Measurements from ENCODE around the gene SPEF2.

DNA sequence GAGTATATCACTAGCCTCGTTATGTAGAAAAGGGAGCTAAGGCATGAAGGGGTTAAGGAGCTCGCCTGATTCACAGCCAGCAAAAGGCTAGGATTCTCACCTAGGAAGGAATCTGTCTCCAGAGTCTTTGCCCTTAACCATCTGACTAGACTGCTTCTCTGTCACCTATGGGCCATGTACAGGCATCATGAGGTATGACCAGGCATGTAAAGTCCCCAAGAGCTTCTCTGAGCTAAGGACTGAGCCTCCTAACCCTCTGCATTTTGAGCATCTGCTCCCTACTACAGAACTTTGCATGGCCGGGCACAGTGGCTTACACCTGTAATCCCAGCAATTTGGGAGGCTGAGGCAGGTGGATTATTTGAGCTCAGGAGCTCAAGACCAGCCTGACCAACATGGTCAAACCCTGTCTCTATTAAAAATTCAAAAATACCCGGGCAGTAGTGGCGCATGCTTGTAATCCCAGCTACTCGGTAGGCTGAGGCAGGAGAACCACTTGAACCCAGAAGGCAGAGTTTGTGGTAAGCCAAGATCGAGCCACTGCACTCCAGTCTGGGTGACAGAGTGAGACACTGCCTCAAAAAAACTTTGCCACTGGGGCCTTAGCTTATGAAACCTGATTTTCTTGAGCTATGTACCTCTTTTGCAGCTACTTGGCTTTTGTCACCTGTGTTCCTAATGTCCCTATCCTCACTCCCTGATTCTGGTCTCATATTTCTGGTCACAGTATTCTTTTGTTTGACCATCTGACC, 205.9 kb downstream of the SPEF2 start:
- TF ChIP-seq, protein P1, sequence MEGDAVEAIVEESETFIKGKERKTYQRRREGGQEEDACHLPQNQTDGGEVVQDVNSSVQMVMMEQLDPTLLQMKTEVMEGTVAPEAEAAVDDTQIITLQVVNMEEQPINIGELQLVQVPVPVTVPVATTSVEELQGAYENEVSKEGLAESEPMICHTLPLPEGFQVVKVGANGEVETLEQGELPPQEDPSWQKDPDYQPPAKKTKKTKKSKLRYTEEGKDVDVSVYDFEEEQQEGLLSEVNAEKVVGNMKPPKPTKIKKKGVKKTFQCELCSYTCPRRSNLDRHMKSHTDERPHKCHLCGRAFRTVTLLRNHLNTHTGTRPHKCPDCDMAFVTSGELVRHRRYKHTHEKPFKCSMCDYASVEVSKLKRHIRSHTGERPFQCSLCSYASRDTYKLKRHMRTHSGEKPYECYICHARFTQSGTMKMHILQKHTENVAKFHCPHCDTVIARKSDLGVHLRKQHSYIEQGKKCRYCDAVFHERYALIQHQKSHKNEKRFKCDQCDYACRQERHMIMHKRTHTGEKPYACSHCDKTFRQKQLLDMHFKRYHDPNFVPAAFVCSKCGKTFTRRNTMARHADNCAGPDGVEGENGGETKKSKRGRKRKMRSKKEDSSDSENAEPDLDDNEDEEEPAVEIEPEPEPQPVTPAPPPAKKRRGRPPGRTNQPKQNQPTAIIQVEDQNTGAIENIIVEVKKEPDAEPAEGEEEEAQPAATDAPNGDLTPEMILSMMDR (IDR thresholded peaks at IDR 0.05): no peak
- TF ChIP-seq TCF7L2 (IDR thresholded peaks at IDR 0.05; ENCODE audit: low read depth, low read length) (no peak), POLR2AphosphoS5 (IDR thresholded peaks at IDR 0.05; ENCODE audit: low read depth, low read length) (no peak)
- TF ChIP-seq, protein P2, sequence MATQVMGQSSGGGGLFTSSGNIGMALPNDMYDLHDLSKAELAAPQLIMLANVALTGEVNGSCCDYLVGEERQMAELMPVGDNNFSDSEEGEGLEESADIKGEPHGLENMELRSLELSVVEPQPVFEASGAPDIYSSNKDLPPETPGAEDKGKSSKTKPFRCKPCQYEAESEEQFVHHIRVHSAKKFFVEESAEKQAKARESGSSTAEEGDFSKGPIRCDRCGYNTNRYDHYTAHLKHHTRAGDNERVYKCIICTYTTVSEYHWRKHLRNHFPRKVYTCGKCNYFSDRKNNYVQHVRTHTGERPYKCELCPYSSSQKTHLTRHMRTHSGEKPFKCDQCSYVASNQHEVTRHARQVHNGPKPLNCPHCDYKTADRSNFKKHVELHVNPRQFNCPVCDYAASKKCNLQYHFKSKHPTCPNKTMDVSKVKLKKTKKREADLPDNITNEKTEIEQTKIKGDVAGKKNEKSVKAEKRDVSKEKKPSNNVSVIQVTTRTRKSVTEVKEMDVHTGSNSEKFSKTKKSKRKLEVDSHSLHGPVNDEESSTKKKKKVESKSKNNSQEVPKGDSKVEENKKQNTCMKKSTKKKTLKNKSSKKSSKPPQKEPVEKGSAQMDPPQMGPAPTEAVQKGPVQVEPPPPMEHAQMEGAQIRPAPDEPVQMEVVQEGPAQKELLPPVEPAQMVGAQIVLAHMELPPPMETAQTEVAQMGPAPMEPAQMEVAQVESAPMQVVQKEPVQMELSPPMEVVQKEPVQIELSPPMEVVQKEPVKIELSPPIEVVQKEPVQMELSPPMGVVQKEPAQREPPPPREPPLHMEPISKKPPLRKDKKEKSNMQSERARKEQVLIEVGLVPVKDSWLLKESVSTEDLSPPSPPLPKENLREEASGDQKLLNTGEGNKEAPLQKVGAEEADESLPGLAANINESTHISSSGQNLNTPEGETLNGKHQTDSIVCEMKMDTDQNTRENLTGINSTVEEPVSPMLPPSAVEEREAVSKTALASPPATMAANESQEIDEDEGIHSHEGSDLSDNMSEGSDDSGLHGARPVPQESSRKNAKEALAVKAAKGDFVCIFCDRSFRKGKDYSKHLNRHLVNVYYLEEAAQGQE (IDR thresholded peaks at IDR 0.05; ENCODE audit: insufficient read depth in 1 of 2, low read depth in 2 of 2, low read length in 1 of 2): no peak
